ENCODE data around the gene SPI1.
A peak's percentile ranks its signal among the peaks of the same experiment; 100 is the strongest.

The SPI1 gene

GRCh38 chr11:47406896-47407745 is 28.8 kb upstream of the SPI1 start:
- no peak for DNase-seq

DNA sequence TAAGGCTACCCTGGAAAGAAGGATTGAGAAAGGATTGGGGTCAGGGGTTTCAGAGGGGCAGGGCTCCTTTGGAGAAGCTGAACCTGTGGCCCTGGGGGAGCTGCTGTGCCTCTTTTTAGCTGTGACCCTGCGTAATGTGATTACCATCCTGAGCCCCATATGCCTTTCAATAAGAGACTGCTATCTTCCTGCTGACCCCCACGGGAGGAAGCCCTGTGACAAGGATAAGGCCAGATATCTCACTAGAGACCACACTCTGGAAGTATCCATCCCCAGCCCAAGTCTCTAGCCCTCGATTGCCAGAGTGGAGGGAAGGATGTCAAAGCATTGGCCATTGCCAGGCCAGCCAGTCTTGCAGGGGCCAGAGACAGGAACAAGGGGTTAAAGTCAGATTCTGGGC is 25.2 kb upstream of the SPI1 start:
- DNase-seq, result no peak

- no peak for DNase-seq
Observed at GRCh38 chr11:47403135-47403534, 24.8 kb upstream of the SPI1 start.

- DNase-seq, result no peak
Observed at GRCh38 chr11:47400768-47401279, 22.5 kb upstream of the SPI1 start.

DNA sequence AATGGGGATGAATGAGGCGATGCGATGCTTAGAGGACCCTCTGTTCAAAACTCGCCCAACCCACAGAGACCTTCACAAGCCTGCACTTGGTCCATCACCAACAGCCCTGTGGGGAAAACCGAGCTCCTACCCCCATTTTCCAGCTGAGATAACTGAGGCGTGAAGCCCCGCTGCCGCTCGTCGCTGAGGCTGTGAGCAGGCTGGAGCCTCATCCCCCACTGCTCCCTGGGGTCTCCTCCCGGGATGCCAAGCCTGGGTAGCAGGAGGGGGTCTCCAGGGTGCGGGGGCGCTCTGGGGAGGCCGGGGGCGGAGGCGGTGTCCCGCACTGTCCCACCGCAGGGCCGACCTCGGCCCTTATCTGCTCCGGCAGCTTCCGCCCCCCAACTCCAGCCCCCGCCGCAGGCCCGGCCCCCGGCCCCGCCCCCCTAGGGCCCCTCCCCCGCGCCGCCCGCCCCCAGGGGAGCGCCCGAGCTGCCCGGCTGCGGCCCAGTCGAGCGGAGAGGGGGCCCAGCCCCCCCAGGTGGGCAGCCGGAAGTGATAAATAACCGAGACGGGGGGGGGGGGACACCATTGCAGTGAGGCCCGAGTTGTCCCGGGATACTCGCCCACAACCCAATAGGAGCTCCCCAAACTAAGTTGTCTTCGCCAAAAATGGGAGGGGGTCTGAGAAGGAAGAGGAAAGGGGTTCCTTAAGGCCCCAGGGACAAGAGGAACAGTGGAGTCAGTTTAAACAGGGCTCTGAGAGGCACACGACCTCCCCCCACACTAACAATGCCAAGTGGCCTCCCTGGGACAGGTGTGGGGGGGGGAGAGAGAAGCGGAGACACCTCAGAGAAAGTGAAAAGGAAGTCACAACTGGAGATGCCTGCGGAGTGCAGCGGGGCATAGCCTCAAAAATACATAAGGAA is 21.8 kb upstream of the SPI1 start:
- no peak for DNase-seq

GRCh38 chr11:47398551-47398950 is 20.2 kb upstream of the SPI1 start:
- DNase-seq, result no peak

DNA sequence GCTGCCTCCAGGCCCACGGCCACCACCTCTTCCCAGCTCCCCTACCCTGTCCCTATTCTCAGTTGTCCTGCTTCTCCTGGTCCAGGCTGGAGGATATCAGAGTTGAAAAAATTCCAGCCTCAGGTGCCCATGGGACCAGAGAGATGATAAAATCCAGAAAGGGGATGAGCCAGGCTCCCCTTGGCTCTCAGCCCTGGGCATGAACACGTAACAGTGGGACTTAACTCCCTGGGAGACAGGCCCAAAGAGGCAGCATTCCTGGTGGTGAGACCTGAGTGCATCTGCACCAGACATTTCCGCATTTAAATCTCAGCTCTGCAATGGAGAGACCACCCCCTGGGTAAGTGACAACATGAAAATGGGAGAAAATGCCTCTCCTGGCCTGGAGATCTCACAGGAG is 19.7 kb upstream of the SPI1 start:
- DNase-seq, result no peak

- no peak for DNase-seq
Observed at GRCh38 chr11:47396049-47396320, 17.6 kb upstream of the SPI1 start.

DNA sequence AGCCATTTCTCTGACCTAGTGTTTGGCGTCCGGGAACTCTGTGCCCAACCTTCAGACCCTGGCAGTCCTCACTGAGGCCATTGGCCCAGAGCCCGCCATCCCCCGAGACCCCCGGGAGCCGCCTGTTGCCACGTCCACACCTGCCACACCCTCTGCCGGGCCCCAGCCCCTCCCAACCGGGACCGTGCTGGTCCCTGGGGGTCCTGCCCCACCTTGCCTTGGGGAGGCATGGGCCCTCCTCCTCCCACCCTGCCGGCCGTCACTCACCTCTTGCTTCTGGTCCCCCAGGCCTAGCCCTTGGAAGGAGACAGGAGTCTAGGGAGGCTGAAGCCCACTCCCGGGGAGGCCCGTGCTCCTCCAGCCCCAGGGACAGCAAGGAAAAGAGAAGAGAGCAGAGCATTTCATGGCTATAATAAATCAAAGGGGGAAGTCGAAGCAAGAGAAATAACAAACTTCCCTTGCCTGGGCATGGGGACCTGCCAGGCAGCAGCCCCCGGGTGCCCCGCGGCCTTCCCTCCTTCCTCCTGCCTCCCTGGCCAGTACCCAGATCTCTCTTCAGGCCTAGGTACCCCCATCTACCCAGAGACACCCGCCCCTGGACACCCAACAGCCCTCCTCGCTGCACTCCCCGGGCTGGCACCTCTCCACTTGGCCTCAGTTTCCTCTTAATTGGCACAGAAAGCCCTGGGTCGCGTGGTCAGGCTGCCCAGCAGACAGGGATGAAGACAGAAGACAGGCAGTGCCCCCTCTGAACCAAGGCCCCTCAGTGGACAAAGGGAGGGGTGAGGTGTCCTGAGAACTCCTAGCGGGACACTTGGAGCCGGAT is 17.1 kb upstream of the SPI1 start:
- DNase-seq, result no peak

DNA sequence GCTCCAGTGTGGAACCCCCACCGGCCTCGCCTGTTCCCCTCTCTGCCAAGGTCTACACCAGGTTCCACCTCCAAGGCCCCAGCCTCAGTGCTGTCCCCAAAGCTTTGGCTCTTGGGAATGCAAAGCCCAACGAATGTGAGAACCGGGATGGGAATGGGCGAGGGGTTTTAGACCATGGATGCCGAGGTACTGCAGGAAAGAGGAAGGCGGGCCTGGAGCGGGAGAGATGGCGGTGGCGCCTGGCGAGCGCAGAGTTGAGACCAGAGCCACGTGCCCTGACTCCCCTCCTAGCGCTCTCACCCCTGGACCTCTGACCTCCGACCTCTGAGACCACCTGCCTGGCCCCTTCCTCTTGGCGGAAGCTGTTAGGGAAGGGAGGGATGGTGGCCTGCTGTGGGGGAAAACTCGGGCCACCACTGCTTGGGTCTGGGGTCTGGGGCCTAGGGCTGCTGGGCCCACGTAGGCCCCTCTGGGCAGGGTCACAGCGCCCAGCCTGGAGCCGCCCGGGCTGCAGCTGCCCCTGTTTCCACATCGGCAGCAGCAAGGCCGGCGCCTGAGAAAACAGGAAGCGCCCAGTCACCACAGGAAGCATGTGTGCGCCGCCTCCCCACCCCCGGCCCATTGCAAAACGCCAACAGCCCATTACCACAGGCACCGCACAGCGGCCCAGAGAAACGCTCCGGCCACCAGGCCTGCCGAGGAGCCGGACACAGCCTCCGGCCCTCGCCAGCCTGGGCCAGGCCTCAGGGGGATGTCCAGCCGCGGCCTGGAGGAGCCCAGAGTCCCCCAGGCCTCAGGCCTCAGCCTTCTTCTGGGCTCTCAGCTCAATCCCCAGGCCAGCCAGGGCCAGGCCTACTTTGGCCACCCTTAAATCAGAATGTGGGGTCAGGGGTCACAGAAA is 16.2 kb upstream of the SPI1 start:
- DNase-seq, result peak; percentile 69

DNA sequence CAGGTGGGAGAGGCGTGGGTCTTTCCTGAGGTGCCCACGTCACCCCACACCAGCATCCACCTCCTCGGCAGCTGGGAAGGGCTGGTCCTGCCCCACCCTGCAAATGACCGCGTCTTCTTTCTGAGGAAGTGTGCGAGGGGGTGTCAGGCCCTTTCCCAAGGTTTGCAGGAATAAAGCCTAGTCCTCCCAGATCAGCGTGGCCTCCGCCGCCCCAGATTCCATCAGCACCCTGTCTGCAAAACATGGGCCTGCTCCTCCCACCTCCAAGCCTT is 15.6 kb upstream of the SPI1 start:
- DNase-seq, result no peak

- no peak for DNase-seq
Observed at GRCh38 chr11:47393163-47394049, 15.1 kb upstream of the SPI1 start.

DNA sequence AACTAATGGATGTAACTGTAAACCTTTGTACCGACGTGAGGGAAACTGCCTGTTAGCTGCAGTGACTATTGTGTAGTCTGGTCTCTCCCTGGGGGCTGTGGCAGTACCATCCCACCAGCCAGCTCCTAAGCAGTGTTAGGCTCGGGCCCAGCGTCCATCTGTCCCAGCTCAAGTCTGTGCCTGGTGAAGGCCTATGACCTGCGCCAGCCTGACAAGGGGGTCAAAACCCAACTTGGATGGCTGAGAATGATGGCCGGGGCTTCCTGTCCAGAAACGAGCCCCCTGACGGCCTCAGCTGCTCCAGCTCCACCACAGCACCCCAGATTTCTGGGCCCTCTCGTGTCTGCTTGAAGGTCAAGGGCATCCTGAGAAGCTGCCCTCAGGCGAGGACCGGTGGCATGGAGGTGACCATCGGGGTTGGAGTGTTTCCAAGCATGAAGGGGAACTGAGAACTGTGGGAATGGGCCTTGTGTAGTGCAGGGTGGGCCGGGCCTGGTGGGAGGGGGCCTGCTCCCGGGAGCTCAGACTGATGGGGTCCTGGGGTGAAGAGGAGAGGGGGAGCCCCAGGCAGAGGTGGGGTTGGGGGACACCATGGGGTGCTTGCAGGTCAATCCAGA is 14.3 kb upstream of the SPI1 start:
- DNase-seq, result no peak

GRCh38 chr11:47391711-47392432 is 13.5 kb upstream of the SPI1 start:
- DNase-seq, result no peak

DNA sequence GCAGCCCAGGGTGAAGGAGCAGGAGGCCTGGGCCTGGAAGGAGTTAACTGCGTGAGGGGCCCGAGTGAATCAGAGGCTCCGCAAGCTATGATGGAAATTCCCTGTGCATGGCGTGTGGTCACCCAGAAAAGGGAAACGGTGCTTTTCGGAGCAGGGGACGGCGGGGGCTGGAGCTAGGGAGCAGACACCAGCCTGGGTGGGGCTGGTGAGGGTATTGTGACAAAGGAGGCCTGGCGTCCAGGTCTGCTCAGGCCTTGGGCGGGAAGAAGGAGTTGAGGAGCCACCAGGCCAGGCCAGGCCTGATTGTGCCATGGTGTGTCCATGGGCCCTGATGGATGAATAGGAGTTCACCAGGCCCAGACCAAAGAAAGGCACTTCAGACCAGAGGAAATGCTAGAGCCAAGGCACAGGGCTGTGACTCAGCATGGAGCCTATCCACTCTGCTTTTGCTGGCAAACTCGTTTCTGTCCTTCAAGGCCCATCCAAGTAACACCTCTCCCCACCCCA is 12.8 kb upstream of the SPI1 start:
- DNase-seq, result no peak

GRCh38 chr11:47390422-47390760 is 12.0 kb upstream of the SPI1 start:
- DNase-seq, result no peak

DNA sequence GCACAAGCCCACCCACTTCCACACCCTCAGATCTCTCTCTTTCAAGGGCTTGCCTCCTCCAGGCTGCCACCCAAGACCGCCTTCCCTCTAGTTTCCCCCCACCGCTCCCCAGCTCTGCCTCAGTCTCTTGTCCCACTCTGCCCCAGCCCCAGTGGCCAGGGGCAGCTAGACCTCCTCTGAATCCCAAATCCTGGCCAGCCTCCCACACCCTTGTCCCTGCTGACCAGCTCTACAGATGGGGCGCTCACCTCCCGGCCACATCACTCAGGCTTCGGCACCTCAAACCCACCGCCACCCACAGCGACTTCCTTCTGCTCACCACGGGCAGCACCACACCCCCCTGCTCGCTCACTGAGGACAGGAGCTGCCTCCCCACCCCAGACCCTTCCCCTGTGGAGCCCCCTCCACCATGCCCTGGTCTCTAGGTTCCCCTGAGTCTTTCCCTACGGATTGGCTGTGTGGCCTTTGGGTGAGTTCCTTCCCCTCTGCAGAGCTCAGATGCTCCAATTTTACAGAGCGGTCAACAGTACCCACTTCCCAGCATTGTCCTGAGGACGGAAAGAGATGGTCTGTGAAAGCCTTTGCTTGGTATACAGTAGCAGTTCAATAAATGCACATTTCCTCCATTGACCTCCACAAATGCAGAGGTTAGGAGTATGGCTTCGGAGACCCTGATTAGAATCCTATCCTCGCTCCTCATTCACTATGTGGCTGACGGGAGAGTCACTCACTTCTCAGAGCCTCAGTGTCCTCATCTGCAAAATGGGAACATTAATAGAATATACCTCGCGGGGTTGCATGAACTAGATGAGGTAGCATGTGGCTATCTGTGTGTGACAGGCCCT is 11.5 kb upstream of the SPI1 start:
- no peak for DNase-seq

- no peak for DNase-seq
Observed at GRCh38 chr11:47388697-47389576, 10.6 kb upstream of the SPI1 start.

All from stimulated activated CD8-positive, alpha-beta memory T cell treated with anti-CD3 and anti-CD28 coated beads, Interleukin-4, amount 100 ng/mL, for 48 hours (primary cell).